MM.1S (cell line): Measurements from ENCODE around the gene PINLYP.
"Not testable (repeated sequence)": the region's sequence is repeated elsewhere in the genome, so short reads cannot be mapped to it uniquely, and the experiment has no call there.

Experiments
- DNase-seq: peaks from one replicate; pipeline ENCODE4 v3.0.0-alpha.2; 2015
- H2AFZ ChIP-seq: fragments of 300-600 bp; sonication (generic); 2 replicates; pipeline ENCODE4 v1.6.0; 2016; ENCODE audit warnings: antibody characterized with exemption, low read length
- H3F3A ChIP-seq: fragments of 300-600 bp; sonication (generic); 2 replicates; pipeline ENCODE4 v1.6.1; 2016; ENCODE audit warnings: mild to moderate bottlenecking, antibody characterized with exemption, low read length, moderate library complexity, mixed read lengths; ENCODE audit not compliant: insufficient read depth
- H3K27ac ChIP-seq: fragments of 300-600 bp; sonication (generic); 2 replicates; pipeline ENCODE4 v1.5.1; 2016; ENCODE audit warnings: mild to moderate bottlenecking, low read length
- H3K27me3 ChIP-seq: fragments of 300-600 bp; sonication (generic); replicated peaks from 2 replicates; pipeline ENCODE4 v1.6.0; 2016; ENCODE audit warnings: low read length; ENCODE audit not compliant: insufficient read depth
- H3K36me3 ChIP-seq: fragments of 300-600 bp; sonication (generic); replicated peaks from 2 replicates; pipeline ENCODE4 v1.6.1; 2016; ENCODE audit warnings: mild to moderate bottlenecking, low read length, mixed read lengths; ENCODE audit not compliant: insufficient read depth
- H3K4me1 ChIP-seq: fragments of 300-600 bp; sonication (generic); 2 replicates; pipeline ENCODE4 v1.6.1; 2016; ENCODE audit warnings: low read length, mixed read lengths
- H3K4me2 ChIP-seq: fragments of 300-600 bp; sonication (generic); 2 replicates; pipeline ENCODE4 v1.6.0; 2016; ENCODE audit warnings: low read depth, low read length
- H3K4me3 ChIP-seq: fragments of 300-600 bp; sonication (generic); 2 replicates; pipeline ENCODE4 v1.5.1; 2016; ENCODE audit warnings: low read length, mixed read lengths
- H3K79me2 ChIP-seq: fragments of 300-600 bp; sonication (generic); 2 replicates; pipeline ENCODE4 v1.6.1; 2016; ENCODE audit warnings: mixed run types, low read length, mixed read lengths
- H3K9ac ChIP-seq: fragments of 300-600 bp; sonication (generic); 2 replicates; pipeline ENCODE4 v1.6.1; 2016; ENCODE audit warnings: low read length, mixed read lengths
- H3K9me2 ChIP-seq: fragments of 300-600 bp; sonication (generic); replicated peaks from 2 replicates; pipeline ENCODE4 v1.6.1; 2016; ENCODE audit warnings: mild to moderate bottlenecking, low read length, mixed read lengths; ENCODE audit not compliant: insufficient read depth
- H3K9me3 ChIP-seq: fragments of 300-600 bp; sonication (generic); replicated peaks from 2 replicates; pipeline ENCODE4 v1.6.1; 2016; ENCODE audit warnings: mild to moderate bottlenecking, low read length, mixed read lengths; ENCODE audit not compliant: insufficient read depth
- H4K20me1 ChIP-seq: fragments of 300-600 bp; sonication (generic); 2 replicates; pipeline ENCODE4 v1.6.1; 2016; ENCODE audit warnings: mild to moderate bottlenecking, low read length, moderate library complexity, mixed read lengths; ENCODE audit not compliant: insufficient read depth
- CTCF ChIP-seq: fragments of 300-600 bp; sonication (generic); IDR thresholded peaks from 2 replicates; pipeline ENCODE4 v1.5.1; 2016; ENCODE audit warnings: antibody characterized with exemption, low read length, mixed read lengths
- EZH2 ChIP-seq: fragments of 300-600 bp; sonication (generic); optimal IDR thresholded peaks from 2 replicates; pipeline ENCODE3; 2017; ENCODE audit warnings: low read depth, mild to moderate bottlenecking, antibody characterized with exemption, low read length, mixed read lengths
- EZH2phosphoT487 ChIP-seq: fragments of 300-600 bp; sonication (generic); IDR thresholded peaks from 2 replicates; pipeline ENCODE4 v1.6.1; 2018; ENCODE audit warnings: antibody characterized with exemption, low read length

The PINLYP gene

GRCh38 chr19:43546581-43546980, 29.0 kb upstream of the PINLYP start:
- no peaks in the 10 kb centered on the region for H3K79me2 ChIP-seq
- no peaks in the 10 kb centered on the region for H3K27me3 ChIP-seq
- H3K9ac ChIP-seq: no peak overlapping the region
- no peaks in the 10 kb centered on the region for H3F3A ChIP-seq
- no peak for DNase-seq
- H3K4me3 ChIP-seq: no peak overlapping the region
- H3K4me2 ChIP-seq: no peak overlapping the region
- TF ChIP-seq CTCF (no peak), EZH2phosphoT487 (no peak), EZH2 (no peak)
- H2AFZ ChIP-seq: no peak overlapping the region
- H3K4me1 ChIP-seq: no peaks in the 10 kb centered on the region
- no peaks in the 10 kb centered on the region for H3K9me3 ChIP-seq
- H3K9me2 ChIP-seq: no peaks in the 10 kb centered on the region
- H4K20me1 ChIP-seq: no peaks in the 10 kb centered on the region
- H3K27ac ChIP-seq: no peak overlapping the region
- no peaks in the 10 kb centered on the region for H3K36me3 ChIP-seq

GRCh38 chr19:43547926-43548325, 27.7 kb upstream of the PINLYP start:
- not testable (repeated sequence) for H3K9me2 ChIP-seq, H3K79me2 ChIP-seq, H3K4me3 ChIP-seq, H3F3A ChIP-seq, H3K4me1 ChIP-seq, H3K9me3 ChIP-seq, H3K27me3 ChIP-seq, H4K20me1 ChIP-seq, H3K36me3 ChIP-seq, DNase-seq, H2AFZ ChIP-seq, H3K4me2 ChIP-seq, H3K27ac ChIP-seq, H3K9ac ChIP-seq

- Histone ChIP-seq H3K4me2 (no peak overlapping the region), H3F3A (no peaks in the 10 kb centered on the region), H3K79me2 (no peaks in the 10 kb centered on the region), H3K27ac (no peak overlapping the region), H3K4me3 (no peak overlapping the region), H3K27me3 (no peaks in the 10 kb centered on the region), H3K9me2 (no peaks in the 10 kb centered on the region), H2AFZ (no peak overlapping the region), H3K4me1 (no peaks in the 10 kb centered on the region), H3K9me3 (no peaks in the 10 kb centered on the region), H3K36me3 (no peaks in the 10 kb centered on the region), H3K9ac (no peak overlapping the region), H4K20me1 (no peaks in the 10 kb centered on the region)
- TF ChIP-seq EZH2phosphoT487 (no peak), EZH2 (no peak), CTCF (no peak)
- DNase-seq: no peak
Measured at GRCh38 chr19:43548706-43549105, 26.9 kb upstream of the PINLYP start.

- Histone ChIP-seq H3K4me2 (no peak overlapping the region), H3K9ac (no peak overlapping the region), H3K9me2 (no peaks in the 10 kb centered on the region)
Measured at GRCh38 chr19:43551399-43552197, 24.0 kb upstream of the PINLYP start.

More at GRCh38 chr19:43551399-43552197, 24.0 kb upstream of the PINLYP start:
- Histone ChIP-seq H3K4me3 (no peak overlapping the region), H3K27me3 (no peaks in the 10 kb centered on the region), H3K27ac (no peak overlapping the region), H3K4me1 (no peaks in the 10 kb centered on the region), H4K20me1 (no peaks in the 10 kb centered on the region), H3F3A (no peaks in the 10 kb centered on the region), H3K79me2 (no peaks in the 10 kb centered on the region), H3K36me3 (no peaks in the 10 kb centered on the region), H3K9me3 (no peaks in the 10 kb centered on the region), H2AFZ (no peak overlapping the region)
- DNase-seq: no peak
- TF ChIP-seq CTCF: no peak
- TF ChIP-seq EZH2: no peak
- no peak for TF ChIP-seq EZH2phosphoT487
